ENCODE measurements around the gene MBNL1.
"Not testable (repeated sequence)": the region's sequence is repeated elsewhere in the genome, so short reads cannot be mapped to it uniquely, and the experiment has no call there.

The MBNL1 gene

GRCh38 chr3:152321955-152322377 is 53.2 kb downstream of the MBNL1 start:
- DNase-seq: no peak

GRCh38 chr3:152322756-152323155 is 54.0 kb downstream of the MBNL1 start:
- DNase-seq: no peak

DNA sequence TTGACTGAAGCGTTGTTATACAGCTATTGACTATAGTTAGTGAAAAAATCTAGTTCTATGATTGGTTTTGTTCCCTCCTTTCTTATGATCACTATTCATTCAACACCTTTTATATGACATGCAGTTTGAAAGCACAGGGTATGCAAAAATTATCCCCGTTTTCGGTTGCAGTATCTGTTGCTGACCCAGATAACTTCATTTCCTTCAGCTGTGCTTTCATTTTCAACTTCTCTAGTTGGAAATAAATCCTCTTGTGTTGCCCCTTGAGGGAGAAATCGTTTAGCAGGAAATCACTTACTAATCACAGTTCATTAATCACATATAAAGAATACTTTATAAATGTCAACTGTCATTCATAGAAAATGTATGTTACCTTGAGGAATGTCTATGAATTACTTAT is 55.1 kb downstream of the MBNL1 start:
- DNase-seq: no peak

DNA sequence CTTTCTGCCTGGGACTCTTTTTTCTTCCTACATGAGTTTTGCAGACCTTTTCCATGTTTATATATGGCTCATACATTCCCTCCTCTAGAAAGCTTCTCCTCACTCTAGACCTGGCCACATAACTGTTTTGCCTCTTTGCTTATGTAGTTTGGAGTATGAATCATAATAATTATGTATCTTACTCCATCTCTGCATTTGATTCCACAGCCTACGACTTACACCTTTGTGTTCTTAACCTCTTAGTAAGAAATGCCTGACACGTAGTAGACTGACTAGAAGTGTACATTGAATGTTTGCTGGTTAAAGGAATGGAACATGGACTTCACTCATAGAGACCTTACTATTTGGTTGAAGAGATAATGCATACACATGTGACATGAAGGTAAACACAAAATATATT is 56.4 kb downstream of the MBNL1 start:
- no peak for DNase-seq

DNA sequence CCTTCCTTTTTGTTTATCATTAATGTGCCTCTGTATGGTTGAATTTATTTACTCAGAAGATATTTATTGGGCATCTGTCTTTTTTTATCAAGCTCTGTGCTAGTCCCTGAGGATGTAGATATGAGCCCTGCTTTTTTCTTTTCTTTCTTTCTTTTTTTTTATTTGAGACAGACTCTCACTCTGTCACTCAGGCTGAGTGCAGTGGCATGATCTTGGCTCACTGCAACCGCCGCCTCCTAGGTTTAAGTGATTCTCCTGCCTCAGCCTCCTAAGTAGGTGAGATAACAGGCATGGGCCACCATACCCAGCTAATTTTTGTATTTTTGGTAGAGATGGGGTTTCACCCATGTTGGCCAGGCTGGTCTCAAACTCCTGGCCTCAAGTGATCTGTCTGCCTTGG is 58.5 kb downstream of the MBNL1 start:
- DNase-seq: no peak

DNA sequence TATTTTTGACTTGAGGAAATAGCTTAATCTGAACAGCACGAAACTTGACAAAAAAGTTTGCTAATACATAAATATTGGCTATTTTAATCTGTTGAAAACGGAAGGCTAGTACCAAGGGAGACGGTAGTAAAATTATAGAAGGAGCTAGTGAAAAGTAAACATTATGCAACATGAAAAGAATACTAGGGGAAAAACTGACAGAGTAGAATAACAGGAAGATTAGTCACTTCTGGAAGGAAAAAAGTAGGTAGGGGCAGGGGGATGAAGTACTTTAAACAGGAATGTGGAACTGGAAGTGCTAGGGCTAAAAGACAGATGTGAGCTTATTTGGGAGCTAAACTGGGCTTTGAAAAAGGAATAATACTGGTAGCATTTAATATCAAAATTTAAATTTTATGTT is 60.1 kb downstream of the MBNL1 start:
- DNase-seq: no peak

DNA sequence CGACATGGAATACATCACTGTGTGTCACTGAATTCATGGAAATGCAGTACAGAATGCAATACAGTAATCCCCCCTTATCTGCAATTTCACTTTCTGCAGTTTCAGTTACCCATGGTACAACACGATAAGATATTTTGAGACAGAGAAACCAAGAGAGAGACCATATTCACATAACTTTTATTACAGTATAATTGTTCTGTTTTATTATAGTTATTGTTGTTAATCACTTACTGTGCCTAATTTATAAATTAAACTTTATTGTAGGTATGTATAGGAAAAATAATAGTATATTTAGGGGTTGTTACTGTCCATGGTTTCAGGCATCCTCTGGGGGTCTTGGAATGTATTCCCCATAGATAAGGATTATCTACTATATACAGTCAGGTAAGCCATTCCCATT is 61.8 kb downstream of the MBNL1 start:
- DNase-seq: no peak

GRCh38 chr3:152331018-152331541 is 62.4 kb downstream of the MBNL1 start:
- DNase-seq: no peak

- no peak for DNase-seq
These were observed 63.3 kb downstream of the MBNL1 start for GRCh38 chr3:152331998-152332397.

GRCh38 chr3:152333928-152334327 is 65.2 kb downstream of the MBNL1 start:
- no peak for DNase-seq

- no peak for DNase-seq
These were observed 66.0 kb downstream of the MBNL1 start for GRCh38 chr3:152334761-152335160.

- DNase-seq: no peak
These were observed 66.5 kb downstream of the MBNL1 start for GRCh38 chr3:152335273-152335672.

DNA sequence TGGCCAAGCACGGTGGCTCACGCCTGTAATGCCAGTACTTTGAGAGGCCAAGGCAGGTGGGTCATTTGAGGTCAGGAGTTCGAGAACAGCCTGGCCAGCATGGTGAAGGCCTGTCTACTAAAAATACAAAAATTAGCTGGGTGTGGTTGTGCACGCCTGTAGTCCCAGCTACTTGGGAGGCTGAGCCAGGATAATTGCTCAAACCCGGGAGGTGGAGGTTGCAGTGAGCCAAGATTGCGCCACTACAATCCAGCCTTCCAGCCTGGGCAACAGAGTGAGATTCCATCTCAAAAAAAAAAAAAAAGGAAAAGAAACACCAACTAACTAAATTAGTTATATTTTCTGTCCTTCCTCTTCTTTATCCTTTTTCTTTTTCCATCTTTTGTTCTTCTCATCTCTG is 68.6 kb downstream of the MBNL1 start:
- not testable (repeated sequence) for DNase-seq

DNA sequence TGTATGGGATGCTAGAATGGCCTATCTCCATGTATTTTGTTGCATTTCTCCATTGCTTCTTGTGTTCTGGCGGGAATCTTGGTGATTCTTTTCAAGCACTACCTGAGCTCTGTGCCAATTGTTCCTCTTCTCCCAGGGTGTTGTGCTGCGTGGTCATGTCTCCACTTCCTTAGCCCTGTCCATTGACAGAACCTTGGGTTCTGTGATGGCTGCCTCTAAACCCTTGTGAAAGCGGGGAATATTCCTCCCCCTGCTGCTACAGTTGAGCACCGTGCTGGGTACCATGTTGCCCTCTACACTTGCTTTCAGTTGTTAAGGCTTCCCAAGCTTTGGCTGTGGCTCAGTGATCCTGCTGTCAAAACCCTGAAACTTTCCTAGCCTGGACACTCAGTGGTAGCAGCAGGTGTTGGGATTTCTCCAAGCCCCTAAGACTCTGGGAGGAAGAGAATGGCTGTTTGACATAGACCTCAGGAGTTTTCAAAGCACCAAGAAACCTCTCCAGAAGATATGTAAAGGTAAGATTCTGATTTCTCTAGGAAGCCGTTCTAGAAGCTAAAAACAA is 69.5 kb downstream of the MBNL1 start:
- DNase-seq: no peak

GRCh38 chr3:152339881-152340505 is 71.3 kb downstream of the MBNL1 start:
- no peak for DNase-seq

- no peak for DNase-seq
These were observed 76.5 kb downstream of the MBNL1 start for GRCh38 chr3:152345233-152345632.

GRCh38 chr3:152346058-152346457 is 77.3 kb downstream of the MBNL1 start:
- no peak for DNase-seq

DNA sequence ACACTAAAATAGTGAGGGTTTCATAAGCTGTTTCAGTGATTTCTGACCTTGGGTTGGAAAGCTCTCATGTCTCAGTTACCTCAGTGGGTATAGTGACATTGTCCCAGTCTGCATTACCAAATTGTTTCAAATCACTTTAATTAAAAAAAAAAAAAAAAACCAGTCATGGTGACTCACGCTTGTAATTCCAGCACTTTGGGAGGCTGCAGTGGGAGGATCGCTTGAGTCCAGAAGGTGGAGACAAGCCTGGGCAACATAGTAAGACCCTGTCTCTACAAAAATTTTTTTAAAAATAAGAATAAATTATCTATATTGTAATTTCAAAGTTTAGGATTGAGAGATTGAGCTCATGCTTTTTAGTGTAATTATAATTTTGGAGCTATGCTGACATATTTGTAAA is 78.0 kb downstream of the MBNL1 start:
- DNase-seq: no peak

DNA sequence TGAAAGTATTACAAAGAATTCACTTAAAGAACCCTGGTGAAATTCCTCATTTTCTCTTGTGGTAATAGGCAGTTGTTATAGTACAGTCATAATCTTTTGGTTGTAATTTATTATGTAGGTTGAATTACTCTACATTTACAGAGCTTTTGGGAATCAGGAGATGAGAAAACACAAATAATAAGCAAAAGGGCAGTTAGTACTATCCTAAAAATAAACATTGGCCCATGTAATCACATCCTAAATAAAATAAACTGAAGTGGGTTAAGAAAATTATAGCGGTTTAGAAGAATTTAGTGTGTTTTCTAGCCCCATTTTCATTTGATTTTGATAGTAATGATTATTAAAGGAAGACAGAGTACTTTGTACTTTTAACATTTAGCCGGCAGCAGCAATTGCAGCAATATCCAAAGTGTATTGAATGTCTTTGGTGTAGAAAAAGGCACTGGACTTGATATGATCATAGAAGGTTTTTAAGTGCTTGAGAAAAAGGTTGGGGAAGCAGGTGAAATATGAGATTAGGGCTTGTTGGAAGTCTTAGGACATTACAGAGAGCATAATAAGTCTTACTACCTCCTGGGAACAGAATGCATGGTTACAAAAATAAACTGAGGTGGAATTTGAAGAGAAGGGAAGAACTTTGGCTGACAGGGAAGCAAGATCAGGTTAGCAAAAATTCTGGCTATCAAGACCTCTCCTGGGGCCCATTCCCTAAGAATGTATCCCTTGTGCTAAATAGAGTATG is 79.9 kb downstream of the MBNL1 start:
- no peak for DNase-seq

GRCh38 chr3:152349392-152349791 is 80.7 kb downstream of the MBNL1 start:
- DNase-seq: no peak

DNA sequence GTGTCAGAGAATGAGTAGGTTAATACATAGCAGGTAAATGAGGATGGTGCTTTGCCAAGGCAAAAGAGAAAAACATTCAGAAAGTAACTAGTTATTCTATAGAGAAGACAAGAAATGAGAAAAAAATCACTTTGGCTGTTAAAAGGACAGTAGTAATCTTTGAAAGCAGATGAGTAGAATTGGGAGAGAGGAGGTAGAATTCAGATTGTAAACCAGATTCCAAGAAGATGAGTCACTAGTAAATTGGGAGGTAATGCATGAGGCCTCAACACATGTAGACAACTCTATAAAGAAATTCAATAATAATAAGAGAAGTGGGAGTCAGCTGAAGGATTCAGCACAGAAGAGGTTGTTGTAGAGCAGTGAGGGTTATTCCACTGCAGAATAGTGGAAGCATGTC is 81.4 kb downstream of the MBNL1 start:
- DNase-seq: no peak

DNA sequence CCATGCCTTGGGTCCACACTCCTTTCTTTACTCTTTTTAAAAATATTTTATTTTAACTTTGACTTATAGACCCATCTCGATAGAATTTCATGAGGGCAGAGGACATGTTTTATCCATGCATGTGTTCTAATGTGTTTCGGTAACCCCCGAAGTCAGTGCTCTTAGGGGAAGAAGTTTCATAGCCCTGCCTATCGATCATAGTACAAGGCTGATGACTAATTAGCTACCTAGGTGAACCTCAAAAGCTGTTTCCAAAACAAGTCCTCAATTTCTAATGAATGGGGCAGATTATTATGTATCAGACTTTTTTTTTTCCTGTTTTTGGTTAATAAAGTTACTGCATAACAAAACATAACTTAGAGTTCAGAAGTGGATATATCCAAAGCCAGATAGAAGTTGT is 82.0 kb downstream of the MBNL1 start:
- no peak for DNase-seq

- no peak for DNase-seq
These were observed 83.8 kb downstream of the MBNL1 start for GRCh38 chr3:152352554-152352953.

- DNase-seq: no peak
These were observed 84.8 kb downstream of the MBNL1 start for GRCh38 chr3:152353578-152353977.
